Fibroblast of lung (primary cell): ENCODE results near the gene MADCAM1.

ENCODE experiments used
- CTCF ChIP-seq, 2 donors: IDR thresholded peaks in 1 of 2; conservative IDR thresholded peaks in 1 of 2; 1 replicate in 1 of 2; 2 replicates in 1 of 2; pipeline ENCODE4 v1.5.1; 2011 to 2012; ENCODE audit warnings: low read length in 2 of 2, control low read depth in 1 of 2, inconsistent platforms in 1 of 2, low read depth in 1 of 2, mild to moderate bottlenecking in 1 of 2
- EZH2 ChIP-seq: IDR thresholded peaks from 2 replicates; pipeline ENCODE4 v1.5.1; 2012; ENCODE audit warnings: low read length, control low read depth, mild to moderate bottlenecking; ENCODE audit errors: missing control alignments

- no peak for TF ChIP-seq CTCF (conservative IDR thresholded peaks at IDR 0.05 in 1 of 2, IDR thresholded peaks at IDR 0.05 in 1 of 2; ENCODE audit: low read depth in 1 of 2, low read length in 2 of 2)
- TF ChIP-seq EZH2, result no peak
Observed at GRCh38 chr19:456547-457110, 39.7 kb upstream of the MADCAM1 start.
